GM19043 (cell line): ENCODE data around the gene BACE2.

Experiments
- ATAC-seq: cut with Tn5 transposase; IDR thresholded peaks from one replicate; pipeline ENCODE4 v1.9.1; 2021; ENCODE audit warnings: low read depth; ENCODE audit not compliant: unreplicated experiment

BACE2 gene

GRCh38 chr21:41167348-41168342 lies at the start of gene BACE2:
TSS of gene BACE2 (plus strand) at chr21:41168160. CDS start at chr21:41168264, 104 bp downstream.
- no peak for ATAC-seq

GRCh38 chr21:41119901-41120300 lies 48.1 kb upstream of the BACE2 start:
- ATAC-seq = no peak

- no peak for ATAC-seq
Measured at GRCh38 chr21:41120997-41121396, 47.0 kb upstream of the BACE2 start.

GRCh38 chr21:41121785-41122415 lies 46.1 kb upstream of the BACE2 start:
- ATAC-seq = no peak

- no peak for ATAC-seq
Measured at GRCh38 chr21:41124641-41125201, 43.2 kb upstream of the BACE2 start.

- no peak for ATAC-seq
Measured at GRCh38 chr21:41128981-41129380, 39.0 kb upstream of the BACE2 start.

GRCh38 chr21:41130883-41131282 lies 37.1 kb upstream of the BACE2 start:
- ATAC-seq = no peak

- no peak for ATAC-seq
Measured at GRCh38 chr21:41133874-41134522, 34.0 kb upstream of the BACE2 start.

GRCh38 chr21:41135746-41136145 lies 32.2 kb upstream of the BACE2 start:
- ATAC-seq = no peak

- no peak for ATAC-seq
Measured at GRCh38 chr21:41136286-41136685, 31.7 kb upstream of the BACE2 start.

GRCh38 chr21:41137401-41137800 lies 30.6 kb upstream of the BACE2 start:
- no peak for ATAC-seq

GRCh38 chr21:41137889-41138288 lies 30.1 kb upstream of the BACE2 start:
- no peak for ATAC-seq

GRCh38 chr21:41138711-41139110 lies 29.2 kb upstream of the BACE2 start:
- no peak for ATAC-seq

- ATAC-seq = no peak
Measured at GRCh38 chr21:41139275-41139674, 28.7 kb upstream of the BACE2 start.

- ATAC-seq = no peak
Measured at GRCh38 chr21:41139951-41140350, 28.0 kb upstream of the BACE2 start.

- ATAC-seq = no peak
Measured at GRCh38 chr21:41141031-41141457, 26.9 kb upstream of the BACE2 start.

- ATAC-seq = no peak
Measured at GRCh38 chr21:41142051-41142795, 25.7 kb upstream of the BACE2 start.

GRCh38 chr21:41143596-41144325 lies 24.2 kb upstream of the BACE2 start:
- ATAC-seq = no peak
